ENCODE data around the gene UBXN1. TPM values are rescaled to one million over a fixed set of nuclear protein-coding genes. Genes with fewer than 3 reads are reported as not detected.

Gene UBXN1
- total RNA-seq, 1 experiment from 2014 or later, result 135 TPM

DNA sequence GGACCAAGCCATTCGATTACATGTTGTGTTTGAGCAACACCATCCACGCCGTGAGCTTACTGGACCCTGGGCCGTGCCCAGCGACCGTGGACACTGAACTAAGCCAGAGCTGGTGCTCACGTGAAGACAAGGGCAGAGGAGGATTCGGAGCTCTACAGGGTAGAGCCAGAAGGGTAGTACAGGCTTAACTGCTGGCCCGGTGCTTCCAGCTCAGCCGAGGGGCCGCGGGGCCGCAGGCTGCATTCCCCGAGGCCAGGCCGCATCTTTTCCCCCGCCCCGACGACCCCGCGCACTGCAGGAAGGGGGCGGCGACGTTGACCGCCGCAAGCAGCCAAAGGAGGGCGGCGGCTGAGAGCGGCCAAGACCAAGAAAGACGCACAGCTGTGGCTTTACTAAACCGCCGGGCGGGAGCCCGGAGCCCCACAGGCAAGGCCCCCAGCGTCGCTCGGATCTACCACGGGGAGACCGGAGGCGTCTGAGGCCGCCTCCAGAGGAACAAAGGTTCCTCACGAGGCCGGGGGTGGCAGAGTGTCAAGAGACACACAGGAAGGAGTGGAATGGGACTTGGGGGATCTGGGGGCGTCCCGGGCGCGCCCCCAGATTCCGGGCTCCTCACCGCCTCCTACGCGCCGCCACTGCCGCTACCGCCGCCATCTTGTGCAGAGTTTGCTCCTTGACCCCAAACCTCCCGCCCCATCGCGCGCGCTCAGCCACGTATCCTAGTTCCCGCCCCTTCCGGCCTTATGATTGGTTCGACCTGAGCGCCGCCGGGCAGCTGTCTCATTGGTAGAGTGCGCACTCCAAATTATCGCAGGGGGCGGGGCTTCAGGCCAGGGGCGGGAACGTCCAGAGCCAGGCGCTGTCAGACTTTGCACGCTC is 32.7 kb downstream of the UBXN1 start, which contains the start of gene GANAB (continued):
- TF ChIP-seq, protein P1, sequence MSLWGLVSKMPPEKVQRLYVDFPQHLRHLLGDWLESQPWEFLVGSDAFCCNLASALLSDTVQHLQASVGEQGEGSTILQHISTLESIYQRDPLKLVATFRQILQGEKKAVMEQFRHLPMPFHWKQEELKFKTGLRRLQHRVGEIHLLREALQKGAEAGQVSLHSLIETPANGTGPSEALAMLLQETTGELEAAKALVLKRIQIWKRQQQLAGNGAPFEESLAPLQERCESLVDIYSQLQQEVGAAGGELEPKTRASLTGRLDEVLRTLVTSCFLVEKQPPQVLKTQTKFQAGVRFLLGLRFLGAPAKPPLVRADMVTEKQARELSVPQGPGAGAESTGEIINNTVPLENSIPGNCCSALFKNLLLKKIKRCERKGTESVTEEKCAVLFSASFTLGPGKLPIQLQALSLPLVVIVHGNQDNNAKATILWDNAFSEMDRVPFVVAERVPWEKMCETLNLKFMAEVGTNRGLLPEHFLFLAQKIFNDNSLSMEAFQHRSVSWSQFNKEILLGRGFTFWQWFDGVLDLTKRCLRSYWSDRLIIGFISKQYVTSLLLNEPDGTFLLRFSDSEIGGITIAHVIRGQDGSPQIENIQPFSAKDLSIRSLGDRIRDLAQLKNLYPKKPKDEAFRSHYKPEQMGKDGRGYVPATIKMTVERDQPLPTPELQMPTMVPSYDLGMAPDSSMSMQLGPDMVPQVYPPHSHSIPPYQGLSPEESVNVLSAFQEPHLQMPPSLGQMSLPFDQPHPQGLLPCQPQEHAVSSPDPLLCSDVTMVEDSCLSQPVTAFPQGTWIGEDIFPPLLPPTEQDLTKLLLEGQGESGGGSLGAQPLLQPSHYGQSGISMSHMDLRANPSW (CRISPR knock-in tag; conservative IDR thresholded peaks at IDR 0.05; ENCODE audit: low read depth), result no peak
- TF ChIP-seq, protein P2, sequence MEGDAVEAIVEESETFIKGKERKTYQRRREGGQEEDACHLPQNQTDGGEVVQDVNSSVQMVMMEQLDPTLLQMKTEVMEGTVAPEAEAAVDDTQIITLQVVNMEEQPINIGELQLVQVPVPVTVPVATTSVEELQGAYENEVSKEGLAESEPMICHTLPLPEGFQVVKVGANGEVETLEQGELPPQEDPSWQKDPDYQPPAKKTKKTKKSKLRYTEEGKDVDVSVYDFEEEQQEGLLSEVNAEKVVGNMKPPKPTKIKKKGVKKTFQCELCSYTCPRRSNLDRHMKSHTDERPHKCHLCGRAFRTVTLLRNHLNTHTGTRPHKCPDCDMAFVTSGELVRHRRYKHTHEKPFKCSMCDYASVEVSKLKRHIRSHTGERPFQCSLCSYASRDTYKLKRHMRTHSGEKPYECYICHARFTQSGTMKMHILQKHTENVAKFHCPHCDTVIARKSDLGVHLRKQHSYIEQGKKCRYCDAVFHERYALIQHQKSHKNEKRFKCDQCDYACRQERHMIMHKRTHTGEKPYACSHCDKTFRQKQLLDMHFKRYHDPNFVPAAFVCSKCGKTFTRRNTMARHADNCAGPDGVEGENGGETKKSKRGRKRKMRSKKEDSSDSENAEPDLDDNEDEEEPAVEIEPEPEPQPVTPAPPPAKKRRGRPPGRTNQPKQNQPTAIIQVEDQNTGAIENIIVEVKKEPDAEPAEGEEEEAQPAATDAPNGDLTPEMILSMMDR (IDR thresholded peaks at IDR 0.05), result no peak
- no peak for TF ChIP-seq ZNF121 (CRISPR knock-in tag; IDR thresholded peaks at IDR 0.05)
- peak; percentile 58 for TF ChIP-seq NFYB (CRISPR knock-in tag; conservative IDR thresholded peaks at IDR 0.05; ENCODE audit: low read depth)
- TF ChIP-seq, protein P3, sequence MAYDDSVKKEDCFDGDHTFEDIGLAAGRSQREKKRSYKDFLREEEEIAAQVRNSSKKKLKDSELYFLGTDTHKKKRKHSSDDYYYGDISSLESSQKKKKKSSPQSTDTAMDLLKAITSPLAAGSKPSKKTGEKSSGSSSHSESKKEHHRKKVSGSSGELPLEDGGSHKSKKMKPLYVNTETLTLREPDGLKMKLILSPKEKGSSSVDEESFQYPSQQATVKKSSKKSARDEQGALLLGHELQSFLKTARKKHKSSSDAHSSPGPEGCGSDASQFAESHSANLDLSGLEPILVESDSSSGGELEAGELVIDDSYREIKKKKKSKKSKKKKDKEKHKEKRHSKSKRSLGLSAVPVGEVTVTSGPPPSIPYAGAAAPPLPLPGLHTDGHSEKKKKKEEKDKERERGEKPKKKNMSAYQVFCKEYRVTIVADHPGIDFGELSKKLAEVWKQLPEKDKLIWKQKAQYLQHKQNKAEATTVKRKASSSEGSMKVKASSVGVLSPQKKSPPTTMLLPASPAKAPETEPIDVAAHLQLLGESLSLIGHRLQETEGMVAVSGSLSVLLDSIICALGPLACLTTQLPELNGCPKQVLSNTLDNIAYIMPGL (CRISPR knock-in tag; IDR thresholded peaks at IDR 0.05), result no peak
- TF ChIP-seq, protein P4, sequence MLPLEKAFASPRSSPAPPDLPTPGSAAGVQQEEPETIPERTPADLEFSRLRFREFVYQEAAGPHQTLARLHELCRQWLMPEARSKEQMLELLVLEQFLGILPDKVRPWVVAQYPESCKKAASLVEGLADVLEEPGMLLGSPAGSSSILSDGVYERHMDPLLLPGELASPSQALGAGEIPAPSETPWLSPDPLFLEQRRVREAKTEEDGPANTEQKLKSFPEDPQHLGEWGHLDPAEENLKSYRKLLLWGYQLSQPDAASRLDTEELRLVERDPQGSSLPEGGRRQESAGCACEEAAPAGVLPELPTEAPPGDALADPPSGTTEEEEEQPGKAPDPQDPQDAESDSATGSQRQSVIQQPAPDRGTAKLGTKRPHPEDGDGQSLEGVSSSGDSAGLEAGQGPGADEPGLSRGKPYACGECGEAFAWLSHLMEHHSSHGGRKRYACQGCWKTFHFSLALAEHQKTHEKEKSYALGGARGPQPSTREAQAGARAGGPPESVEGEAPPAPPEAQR (CRISPR knock-in tag; IDR thresholded peaks at IDR 0.05), result no peak
- no peak for TF ChIP-seq ZNF423 (CRISPR knock-in tag; IDR thresholded peaks at IDR 0.05)
- TF ChIP-seq NFATC4 (CRISPR knock-in tag; IDR thresholded peaks at IDR 0.05), result no peak
- TF ChIP-seq, protein P5, sequence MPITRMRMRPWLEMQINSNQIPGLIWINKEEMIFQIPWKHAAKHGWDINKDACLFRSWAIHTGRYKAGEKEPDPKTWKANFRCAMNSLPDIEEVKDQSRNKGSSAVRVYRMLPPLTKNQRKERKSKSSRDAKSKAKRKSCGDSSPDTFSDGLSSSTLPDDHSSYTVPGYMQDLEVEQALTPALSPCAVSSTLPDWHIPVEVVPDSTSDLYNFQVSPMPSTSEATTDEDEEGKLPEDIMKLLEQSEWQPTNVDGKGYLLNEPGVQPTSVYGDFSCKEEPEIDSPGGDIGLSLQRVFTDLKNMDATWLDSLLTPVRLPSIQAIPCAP (CRISPR knock-in tag; IDR thresholded peaks at IDR 0.05), result no peak
- no peak for TF ChIP-seq PRRX2 (CRISPR knock-in tag; IDR thresholded peaks at IDR 0.05)
- 0 out of 2 replicates have a peak, but pooled peaks have one; percentile 21 for TF ChIP-seq RORB (CRISPR knock-in tag; IDR thresholded peaks at IDR 0.05)
- TF ChIP-seq KAT7 (CRISPR knock-in tag; IDR thresholded peaks at IDR 0.05; ENCODE audit: borderline replicate concordance), result peak; percentile 61; the same call in 1 of the 2 replicates
- no peak for TF ChIP-seq ZBTB21 (CRISPR knock-in tag; IDR thresholded peaks at IDR 0.05; ENCODE audit: borderline replicate concordance)
- TF ChIP-seq ZNF138 (CRISPR knock-in tag; conservative IDR thresholded peaks at IDR 0.05), result no peak
- TF ChIP-seq OVOL2 (CRISPR knock-in tag; IDR thresholded peaks at IDR 0.05; ENCODE audit: borderline replicate concordance), result no peak
- no peak for TF ChIP-seq JAZF1 (CRISPR knock-in tag; IDR thresholded peaks at IDR 0.05)
- TF ChIP-seq, protein P6, sequence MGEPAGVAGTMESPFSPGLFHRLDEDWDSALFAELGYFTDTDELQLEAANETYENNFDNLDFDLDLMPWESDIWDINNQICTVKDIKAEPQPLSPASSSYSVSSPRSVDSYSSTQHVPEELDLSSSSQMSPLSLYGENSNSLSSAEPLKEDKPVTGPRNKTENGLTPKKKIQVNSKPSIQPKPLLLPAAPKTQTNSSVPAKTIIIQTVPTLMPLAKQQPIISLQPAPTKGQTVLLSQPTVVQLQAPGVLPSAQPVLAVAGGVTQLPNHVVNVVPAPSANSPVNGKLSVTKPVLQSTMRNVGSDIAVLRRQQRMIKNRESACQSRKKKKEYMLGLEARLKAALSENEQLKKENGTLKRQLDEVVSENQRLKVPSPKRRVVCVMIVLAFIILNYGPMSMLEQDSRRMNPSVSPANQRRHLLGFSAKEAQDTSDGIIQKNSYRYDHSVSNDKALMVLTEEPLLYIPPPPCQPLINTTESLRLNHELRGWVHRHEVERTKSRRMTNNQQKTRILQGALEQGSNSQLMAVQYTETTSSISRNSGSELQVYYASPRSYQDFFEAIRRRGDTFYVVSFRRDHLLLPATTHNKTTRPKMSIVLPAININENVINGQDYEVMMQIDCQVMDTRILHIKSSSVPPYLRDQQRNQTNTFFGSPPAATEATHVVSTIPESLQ (CRISPR knock-in tag; IDR thresholded peaks at IDR 0.05), result no peak
- TF ChIP-seq ZNF416 (CRISPR knock-in tag; IDR thresholded peaks at IDR 0.05), result 0 out of 2 replicates have a peak, but pooled peaks have one; percentile 74
- no peak for TF ChIP-seq ZNF396 (CRISPR knock-in tag; IDR thresholded peaks at IDR 0.05; ENCODE audit: borderline replicate concordance)
- TF ChIP-seq, protein P7, sequence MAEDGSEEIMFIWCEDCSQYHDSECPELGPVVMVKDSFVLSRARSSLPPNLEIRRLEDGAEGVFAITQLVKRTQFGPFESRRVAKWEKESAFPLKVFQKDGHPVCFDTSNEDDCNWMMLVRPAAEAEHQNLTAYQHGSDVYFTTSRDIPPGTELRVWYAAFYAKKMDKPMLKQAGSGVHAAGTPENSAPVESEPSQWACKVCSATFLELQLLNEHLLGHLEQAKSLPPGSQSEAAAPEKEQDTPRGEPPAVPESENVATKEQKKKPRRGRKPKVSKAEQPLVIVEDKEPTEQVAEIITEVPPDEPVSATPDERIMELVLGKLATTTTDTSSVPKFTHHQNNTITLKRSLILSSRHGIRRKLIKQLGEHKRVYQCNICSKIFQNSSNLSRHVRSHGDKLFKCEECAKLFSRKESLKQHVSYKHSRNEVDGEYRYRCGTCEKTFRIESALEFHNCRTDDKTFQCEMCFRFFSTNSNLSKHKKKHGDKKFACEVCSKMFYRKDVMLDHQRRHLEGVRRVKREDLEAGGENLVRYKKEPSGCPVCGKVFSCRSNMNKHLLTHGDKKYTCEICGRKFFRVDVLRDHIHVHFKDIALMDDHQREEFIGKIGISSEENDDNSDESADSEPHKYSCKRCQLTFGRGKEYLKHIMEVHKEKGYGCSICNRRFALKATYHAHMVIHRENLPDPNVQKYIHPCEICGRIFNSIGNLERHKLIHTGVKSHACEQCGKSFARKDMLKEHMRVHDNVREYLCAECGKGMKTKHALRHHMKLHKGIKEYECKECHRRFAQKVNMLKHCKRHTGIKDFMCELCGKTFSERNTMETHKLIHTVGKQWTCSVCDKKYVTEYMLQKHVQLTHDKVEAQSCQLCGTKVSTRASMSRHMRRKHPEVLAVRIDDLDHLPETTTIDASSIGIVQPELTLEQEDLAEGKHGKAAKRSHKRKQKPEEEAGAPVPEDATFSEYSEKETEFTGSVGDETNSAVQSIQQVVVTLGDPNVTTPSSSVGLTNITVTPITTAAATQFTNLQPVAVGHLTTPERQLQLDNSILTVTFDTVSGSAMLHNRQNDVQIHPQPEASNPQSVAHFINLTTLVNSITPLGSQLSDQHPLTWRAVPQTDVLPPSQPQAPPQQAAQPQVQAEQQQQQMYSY (CRISPR knock-in tag; IDR thresholded peaks at IDR 0.05), result peak; percentile 87
- TF ChIP-seq, protein P8, sequence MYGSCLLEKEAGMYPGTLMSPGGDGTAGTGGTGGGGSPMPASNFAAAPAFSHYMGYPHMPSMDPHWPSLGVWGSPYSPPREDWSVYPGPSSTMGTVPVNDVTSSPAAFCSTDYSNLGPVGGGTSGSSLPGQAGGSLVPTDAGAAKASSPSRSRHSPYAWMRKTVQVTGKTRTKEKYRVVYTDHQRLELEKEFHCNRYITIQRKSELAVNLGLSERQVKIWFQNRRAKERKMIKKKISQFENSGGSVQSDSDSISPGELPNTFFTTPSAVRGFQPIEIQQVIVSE (CRISPR knock-in tag; IDR thresholded peaks at IDR 0.05; ENCODE audit: borderline replicate concordance), result no peak
- TF ChIP-seq ETV6 (CRISPR knock-in tag; IDR thresholded peaks at IDR 0.05), result no peak
- no peak for TF ChIP-seq ZNF232 (CRISPR knock-in tag; IDR thresholded peaks at IDR 0.05)
- no peak for TF ChIP-seq CREB1 (CRISPR knock-in tag; IDR thresholded peaks at IDR 0.05)
